Thyroid gland (tissue), 4 donors: ENCODE measurements around the gene ZNF213. TPM values are rescaled to one million over a fixed set of nuclear protein-coding genes. Genes with fewer than 3 reads are reported as not detected.

Experiments used
- DNase-seq, 2 donors: peaks; one replicate each; pipeline ENCODE4 v3.0.0-alpha.2; 2019
- H3K27ac ChIP-seq, 3 donors: fragments of 200-600 bp; sonication (generic); 1 replicate in 2 of 3; 2 replicates in 1 of 3; pipeline ENCODE4 v1.5.1; 2016 to 2019; ENCODE audit warnings: mild to moderate bottlenecking in 1 of 3, moderate library complexity in 1 of 3
- H3K27me3 ChIP-seq: fragments of 200-600 bp; sonication (generic); one replicate; pipeline ENCODE4 v1.5.1; 2019
- H3K36me3 ChIP-seq, 2 donors: fragments of 200-600 bp; sonication (generic); one replicate each; pipeline ENCODE4 v1.5.1; 2016 to 2019
- H3K4me1 ChIP-seq, 2 donors: fragments of 200-600 bp; sonication (generic); one replicate each; pipeline ENCODE4 v1.5.1; 2017 to 2019
- H3K4me3 ChIP-seq, 3 donors: fragments of 200-600 bp; sonication (generic); replicated peaks in 1 of 3; 1 replicate in 2 of 3; 2 replicates in 1 of 3; pipeline ENCODE4 v1.5.1; 2016; ENCODE audit warnings: mild to moderate bottlenecking in 1 of 3
- H3K9me3 ChIP-seq: fragments of 200-600 bp; sonication (generic); one replicate; pipeline ENCODE4 v1.5.1; 2017
- POLR2A ChIP-seq, 2 donors: fragments of 450-650 bp; IDR thresholded peaks; one replicate each; pipeline ENCODE4 v1.6.1; 2017; ENCODE audit warnings: antibody characterized with exemption in 2 of 2, mild to moderate bottlenecking in 2 of 2, moderate library complexity in 1 of 2
- WGBS, 2 donors: methylation state at CpG; one replicate each; pipeline ENCODE4 v1.1.5; 2017; 5-methylcytosine and 5-hydroxymethylcytosine counted together
- intact Hi-C: fragments of 100-400 bp; cut with DNase I; formaldehyde crosslinking; loops from one replicate; pipeline ENCODE4 v1.15.1; 2023
- total RNA-seq, 4 donors: library from RNA; depleted of rRNA; stranded (reverse); fragments of >200 nt; gene quantifications; one replicate each; pipeline ENCODE4 v1.2.3, GENCODE V29; 2016
- TF ChIP-seq, protein P1 (sequence below), 6 experiments: fragments of 200-600 bp in 3 of 6; fragments of 450-650 bp in 3 of 6; sonication (generic) in 3 of 6; IDR thresholded peaks; one replicate each; pipeline ENCODE4 v1.5.1; 2016 to 2019; ENCODE audit warnings: antibody characterized with exemption in 6 of 6, mild to moderate bottlenecking in 2 of 6, inconsistent platforms in 1 of 6, moderate library complexity in 1 of 6

ZNF213 gene
- total RNA-seq, 4 donors from 2014 or later, result 5.2 to 10.2 (median 8.7) TPM

DNA sequence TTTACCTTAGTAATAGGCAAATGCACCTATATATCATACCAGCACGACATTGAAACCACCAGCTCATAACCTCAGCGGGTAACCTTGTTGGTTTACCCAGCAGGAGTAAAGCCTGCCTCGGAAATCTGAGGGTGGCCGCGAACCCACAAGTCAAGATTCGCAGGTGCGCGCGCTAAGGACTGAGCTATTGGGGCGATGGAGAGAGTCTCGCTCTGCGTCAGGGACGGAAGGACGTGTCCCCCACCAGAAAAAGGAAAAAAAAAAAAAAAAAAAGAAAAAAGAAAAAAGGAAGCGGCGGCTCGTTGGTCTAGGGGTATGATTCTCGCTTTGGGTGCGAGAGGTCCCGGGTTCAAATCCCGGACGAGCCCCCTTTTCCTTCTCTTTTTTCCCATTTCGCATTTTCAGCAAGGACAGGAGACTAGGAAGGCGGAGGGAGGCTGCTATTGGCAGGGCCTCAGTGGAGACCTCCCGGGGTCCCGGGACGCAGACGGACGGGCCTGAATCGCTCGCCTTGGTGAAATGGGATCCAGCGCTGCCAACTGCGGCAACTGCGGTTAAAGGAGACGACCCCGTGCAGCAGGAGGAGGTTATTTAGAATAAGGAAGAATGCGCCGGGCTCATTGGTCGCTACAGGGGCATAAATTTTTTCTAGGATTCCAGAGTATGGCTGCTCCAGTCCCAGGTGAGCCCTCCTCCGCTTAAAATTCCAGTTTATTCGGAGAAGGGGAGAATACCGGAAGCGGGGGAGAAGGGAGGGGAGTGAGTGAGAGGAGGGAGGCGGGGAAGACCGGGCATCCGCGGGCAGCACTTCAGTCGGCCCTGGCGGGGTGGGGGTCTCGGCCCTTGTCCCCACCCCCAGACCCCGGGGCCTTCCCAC, 53.2 kb downstream of the ZNF213 start, which contains the start of gene OR1F1:
OR1F1 (plus strand) TSS at position 407 of the 877 bp plus-strand sequence.
- H3K4me1 ChIP-seq, result peaks cover 7 to 24% of the 10 kb centered on the region in 2 donors
- H3K27ac ChIP-seq, result no peak within 1 kb of the TSS
- peaks cover 53% of the 10 kb centered on the region for H3K27me3 ChIP-seq
- H3K9me3 ChIP-seq, result no peaks in the 10 kb centered on the region
- 3 to 4% methylated on average over 50 of the region's 51 CpGs for whole genome bisulfite sequencing, 2 donors
- DNase-seq, result no peak
- H3K4me3 ChIP-seq, result no peak within 1 kb of the TSS
- intact Hi-C loops, result no loop called here
- TF ChIP-seq, protein P1, sequence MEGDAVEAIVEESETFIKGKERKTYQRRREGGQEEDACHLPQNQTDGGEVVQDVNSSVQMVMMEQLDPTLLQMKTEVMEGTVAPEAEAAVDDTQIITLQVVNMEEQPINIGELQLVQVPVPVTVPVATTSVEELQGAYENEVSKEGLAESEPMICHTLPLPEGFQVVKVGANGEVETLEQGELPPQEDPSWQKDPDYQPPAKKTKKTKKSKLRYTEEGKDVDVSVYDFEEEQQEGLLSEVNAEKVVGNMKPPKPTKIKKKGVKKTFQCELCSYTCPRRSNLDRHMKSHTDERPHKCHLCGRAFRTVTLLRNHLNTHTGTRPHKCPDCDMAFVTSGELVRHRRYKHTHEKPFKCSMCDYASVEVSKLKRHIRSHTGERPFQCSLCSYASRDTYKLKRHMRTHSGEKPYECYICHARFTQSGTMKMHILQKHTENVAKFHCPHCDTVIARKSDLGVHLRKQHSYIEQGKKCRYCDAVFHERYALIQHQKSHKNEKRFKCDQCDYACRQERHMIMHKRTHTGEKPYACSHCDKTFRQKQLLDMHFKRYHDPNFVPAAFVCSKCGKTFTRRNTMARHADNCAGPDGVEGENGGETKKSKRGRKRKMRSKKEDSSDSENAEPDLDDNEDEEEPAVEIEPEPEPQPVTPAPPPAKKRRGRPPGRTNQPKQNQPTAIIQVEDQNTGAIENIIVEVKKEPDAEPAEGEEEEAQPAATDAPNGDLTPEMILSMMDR (IDR thresholded peaks at IDR 0.05), result no peak
- TF ChIP-seq POLR2A (IDR thresholded peaks at IDR 0.05), result no peak
- H3K36me3 ChIP-seq, result no peaks in the 10 kb centered on the region

DNA sequence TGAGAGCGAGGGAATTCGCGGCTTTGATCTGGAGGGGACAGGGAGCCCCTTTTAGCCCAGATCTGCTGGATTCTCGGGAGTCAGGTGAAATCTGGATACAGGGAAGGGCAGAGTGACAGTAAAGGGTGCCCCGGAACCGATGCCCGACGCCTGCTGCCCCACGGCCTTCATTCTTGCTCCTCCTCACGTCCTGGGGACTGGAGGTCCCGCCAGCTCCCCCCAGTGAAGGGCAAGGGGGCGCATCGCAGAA, 53.8 kb downstream of the ZNF213 start:
- no peak for DNase-seq
- 0% methylated on average over 6 of the region's 13 CpGs for WGBS, 2 donors
- no peak overlapping the region for H3K4me3 ChIP-seq

DNA sequence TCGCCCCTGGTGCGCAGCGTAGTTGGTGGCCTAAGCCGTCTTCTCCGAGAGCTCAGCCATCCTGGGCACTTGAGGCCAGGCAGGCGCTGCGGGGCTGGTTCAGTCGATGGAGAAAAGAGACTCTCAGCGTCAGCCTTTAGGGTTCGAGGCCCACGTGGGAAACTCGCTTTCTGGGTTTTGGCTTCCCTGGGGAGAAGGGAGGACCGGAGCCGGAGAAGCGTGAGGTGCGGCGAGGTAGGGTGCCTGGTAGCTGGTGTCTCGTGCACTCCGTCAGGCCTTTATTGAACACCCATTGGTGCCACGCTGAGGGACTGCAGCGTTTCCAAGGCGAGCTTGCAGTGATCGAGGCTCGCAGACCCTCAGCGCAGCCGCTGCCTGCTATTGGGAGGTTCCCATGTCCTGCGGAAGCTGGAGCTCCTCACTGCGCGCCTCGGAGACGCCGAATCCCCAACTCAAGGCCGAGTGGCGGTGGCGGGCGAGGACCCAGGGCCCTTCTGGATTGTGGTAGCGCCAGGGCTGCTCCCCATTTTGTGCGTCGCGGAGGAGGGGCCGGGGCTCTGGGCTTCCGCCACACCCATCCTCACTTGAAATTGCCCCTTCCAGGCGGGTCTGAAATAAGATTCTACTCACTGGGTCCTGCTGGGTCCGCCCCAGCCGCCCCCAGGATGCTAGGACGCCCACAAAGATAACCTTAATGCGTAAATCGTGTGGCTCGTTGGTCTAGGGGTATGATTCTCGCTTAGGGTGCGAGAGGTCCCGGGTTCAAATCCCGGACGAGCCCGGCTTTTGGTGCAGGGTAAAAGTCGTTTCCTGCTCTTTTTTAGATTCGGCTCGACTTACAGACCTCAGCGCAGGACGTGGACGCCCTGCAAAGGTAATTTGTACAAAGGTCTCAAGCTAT, 54.3 kb downstream of the ZNF213 start:
- Histone ChIP-seq H3K27me3 (peaks cover 58% of the 10 kb centered on the region), H3K4me1 (peaks cover 7 to 16% of the 10 kb centered on the region in 2 donors), H3K27ac (no peak overlapping the region), H3K36me3 (no peaks in the 10 kb centered on the region), H3K4me3 (no peak overlapping the region), H3K9me3 (no peaks in the 10 kb centered on the region)
- intact Hi-C loops, result no loop called here
- WGBS, 2 donors, result 4 to 5% methylated on average over 25 to 42 of the region's 61 CpGs
- no peak for DNase-seq
- no peak for TF ChIP-seq POLR2A (IDR thresholded peaks at IDR 0.05)
- TF ChIP-seq, protein P1 (IDR thresholded peaks at IDR 0.05), result no peak

More for the DNA sequence above, 53.8 kb downstream of the ZNF213 start:
- Histone ChIP-seq H3K9me3 (no peaks in the 10 kb centered on the region), H3K27ac (no peak overlapping the region), H3K4me1 (peaks cover 7 to 18% of the 10 kb centered on the region in 2 donors), H3K36me3 (no peaks in the 10 kb centered on the region), H3K27me3 (peaks cover 58% of the 10 kb centered on the region)
- TF ChIP-seq POLR2A (IDR thresholded peaks at IDR 0.05), result no peak
- TF ChIP-seq, protein P1 (IDR thresholded peaks at IDR 0.05), result no peak
- intact Hi-C loops, result no loop called here

DNA sequence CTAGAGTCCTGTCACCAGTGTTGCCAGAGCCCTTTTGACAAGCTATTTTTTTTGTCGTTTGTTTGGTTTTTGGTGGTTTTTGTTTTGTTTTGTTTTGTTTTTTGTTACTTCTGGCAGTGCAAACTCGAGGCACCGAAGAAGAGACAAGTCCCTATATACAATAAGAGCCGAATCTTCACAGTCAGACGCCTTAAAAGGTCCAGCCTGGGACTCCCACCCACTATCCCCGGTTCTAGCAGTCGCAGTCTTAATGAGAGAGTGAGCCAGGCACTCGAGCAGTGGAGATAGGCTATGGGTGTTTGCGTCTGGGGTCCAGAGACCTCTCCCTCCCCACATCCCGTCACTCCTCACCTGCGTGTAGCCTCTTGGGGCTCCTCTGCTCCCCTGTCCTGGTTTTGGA, 55.0 kb downstream of the ZNF213 start:
- intact Hi-C loops, result no loop called here
- H3K4me1 ChIP-seq, result peaks cover 7 to 16% of the 10 kb centered on the region in 2 donors
- DNase-seq, result no peak
- TF ChIP-seq, protein P1 (IDR thresholded peaks at IDR 0.05), result no peak
- TF ChIP-seq POLR2A (IDR thresholded peaks at IDR 0.05), result no peak
- no peak overlapping the region for H3K27ac ChIP-seq
- no peaks in the 10 kb centered on the region for H3K36me3 ChIP-seq
- no peak overlapping the region for H3K4me3 ChIP-seq
- 7 to 17% methylated on average over 11 of the region's 11 CpGs for WGBS, 2 donors
- H3K27me3 ChIP-seq, result peaks cover 55% of the 10 kb centered on the region
- no peaks in the 10 kb centered on the region for H3K9me3 ChIP-seq
